Measurements from ENCODE around the gene RGPD8.

- no peak for TF ChIP-seq CTCF (conservative IDR thresholded peaks at IDR 0.05; ENCODE audit: low read depth, low read length)
- TF ChIP-seq EZH2 (IDR thresholded peaks at IDR 0.05; ENCODE audit: low read length, unreplicated experiment): no peak
- TF ChIP-seq EZH2phosphoT487 (IDR thresholded peaks at IDR 0.05; ENCODE audit: borderline replicate concordance, low read length): no peak
Measured at GRCh38 chr2:112342067-112342550, 91.3 kb downstream of the RGPD8 start.

All from PC-3 (cell line).